ENCODE data around the gene SVOP. TPM values are rescaled to one million over a fixed set of nuclear protein-coding genes. Genes with fewer than 3 reads are reported as not detected.

The SVOP gene
- total and polyA plus RNA-seq, 2 experiments from 2014 or later, result 0.10 TPM; not detected in 1

- H3K36me3 Mint-ChIP-seq (ENCODE audit: low read depth), result no peaks in the 10 kb centered on the region
- no peaks in the 10 kb centered on the region for H3F3A ChIP-seq (replicated peaks; ENCODE audit: low read depth)
- no peak overlapping the region for H3K4me3 Mint-ChIP-seq
- no peaks in the 10 kb centered on the region for H4K20me1 ChIP-seq (replicated peaks; ENCODE audit: insufficient read depth)
- H3K4me2 ChIP-seq, result no peak overlapping the region
- TF ChIP-seq JUNB (IDR thresholded peaks at IDR 0.05; ENCODE audit: unreplicated experiment) (no peak), STAT1 (IDR thresholded peaks at IDR 0.05; ENCODE audit: unreplicated experiment) (no peak), ZNF331 (CRISPR knock-in tag; IDR thresholded peaks at IDR 0.05; ENCODE audit: low read depth) (no peak), EZH2phosphoT487 (IDR thresholded peaks at IDR 0.05; ENCODE audit: unreplicated experiment) (no peak), POLR2AphosphoS5 (IDR thresholded peaks at IDR 0.05; ENCODE audit: low read depth) (no peak)
- TF ChIP-seq, protein P1, sequence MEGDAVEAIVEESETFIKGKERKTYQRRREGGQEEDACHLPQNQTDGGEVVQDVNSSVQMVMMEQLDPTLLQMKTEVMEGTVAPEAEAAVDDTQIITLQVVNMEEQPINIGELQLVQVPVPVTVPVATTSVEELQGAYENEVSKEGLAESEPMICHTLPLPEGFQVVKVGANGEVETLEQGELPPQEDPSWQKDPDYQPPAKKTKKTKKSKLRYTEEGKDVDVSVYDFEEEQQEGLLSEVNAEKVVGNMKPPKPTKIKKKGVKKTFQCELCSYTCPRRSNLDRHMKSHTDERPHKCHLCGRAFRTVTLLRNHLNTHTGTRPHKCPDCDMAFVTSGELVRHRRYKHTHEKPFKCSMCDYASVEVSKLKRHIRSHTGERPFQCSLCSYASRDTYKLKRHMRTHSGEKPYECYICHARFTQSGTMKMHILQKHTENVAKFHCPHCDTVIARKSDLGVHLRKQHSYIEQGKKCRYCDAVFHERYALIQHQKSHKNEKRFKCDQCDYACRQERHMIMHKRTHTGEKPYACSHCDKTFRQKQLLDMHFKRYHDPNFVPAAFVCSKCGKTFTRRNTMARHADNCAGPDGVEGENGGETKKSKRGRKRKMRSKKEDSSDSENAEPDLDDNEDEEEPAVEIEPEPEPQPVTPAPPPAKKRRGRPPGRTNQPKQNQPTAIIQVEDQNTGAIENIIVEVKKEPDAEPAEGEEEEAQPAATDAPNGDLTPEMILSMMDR (conservative IDR thresholded peaks at IDR 0.05; ENCODE audit: low read depth in 2 of 2), result no peak
- TF ChIP-seq, protein P2, sequence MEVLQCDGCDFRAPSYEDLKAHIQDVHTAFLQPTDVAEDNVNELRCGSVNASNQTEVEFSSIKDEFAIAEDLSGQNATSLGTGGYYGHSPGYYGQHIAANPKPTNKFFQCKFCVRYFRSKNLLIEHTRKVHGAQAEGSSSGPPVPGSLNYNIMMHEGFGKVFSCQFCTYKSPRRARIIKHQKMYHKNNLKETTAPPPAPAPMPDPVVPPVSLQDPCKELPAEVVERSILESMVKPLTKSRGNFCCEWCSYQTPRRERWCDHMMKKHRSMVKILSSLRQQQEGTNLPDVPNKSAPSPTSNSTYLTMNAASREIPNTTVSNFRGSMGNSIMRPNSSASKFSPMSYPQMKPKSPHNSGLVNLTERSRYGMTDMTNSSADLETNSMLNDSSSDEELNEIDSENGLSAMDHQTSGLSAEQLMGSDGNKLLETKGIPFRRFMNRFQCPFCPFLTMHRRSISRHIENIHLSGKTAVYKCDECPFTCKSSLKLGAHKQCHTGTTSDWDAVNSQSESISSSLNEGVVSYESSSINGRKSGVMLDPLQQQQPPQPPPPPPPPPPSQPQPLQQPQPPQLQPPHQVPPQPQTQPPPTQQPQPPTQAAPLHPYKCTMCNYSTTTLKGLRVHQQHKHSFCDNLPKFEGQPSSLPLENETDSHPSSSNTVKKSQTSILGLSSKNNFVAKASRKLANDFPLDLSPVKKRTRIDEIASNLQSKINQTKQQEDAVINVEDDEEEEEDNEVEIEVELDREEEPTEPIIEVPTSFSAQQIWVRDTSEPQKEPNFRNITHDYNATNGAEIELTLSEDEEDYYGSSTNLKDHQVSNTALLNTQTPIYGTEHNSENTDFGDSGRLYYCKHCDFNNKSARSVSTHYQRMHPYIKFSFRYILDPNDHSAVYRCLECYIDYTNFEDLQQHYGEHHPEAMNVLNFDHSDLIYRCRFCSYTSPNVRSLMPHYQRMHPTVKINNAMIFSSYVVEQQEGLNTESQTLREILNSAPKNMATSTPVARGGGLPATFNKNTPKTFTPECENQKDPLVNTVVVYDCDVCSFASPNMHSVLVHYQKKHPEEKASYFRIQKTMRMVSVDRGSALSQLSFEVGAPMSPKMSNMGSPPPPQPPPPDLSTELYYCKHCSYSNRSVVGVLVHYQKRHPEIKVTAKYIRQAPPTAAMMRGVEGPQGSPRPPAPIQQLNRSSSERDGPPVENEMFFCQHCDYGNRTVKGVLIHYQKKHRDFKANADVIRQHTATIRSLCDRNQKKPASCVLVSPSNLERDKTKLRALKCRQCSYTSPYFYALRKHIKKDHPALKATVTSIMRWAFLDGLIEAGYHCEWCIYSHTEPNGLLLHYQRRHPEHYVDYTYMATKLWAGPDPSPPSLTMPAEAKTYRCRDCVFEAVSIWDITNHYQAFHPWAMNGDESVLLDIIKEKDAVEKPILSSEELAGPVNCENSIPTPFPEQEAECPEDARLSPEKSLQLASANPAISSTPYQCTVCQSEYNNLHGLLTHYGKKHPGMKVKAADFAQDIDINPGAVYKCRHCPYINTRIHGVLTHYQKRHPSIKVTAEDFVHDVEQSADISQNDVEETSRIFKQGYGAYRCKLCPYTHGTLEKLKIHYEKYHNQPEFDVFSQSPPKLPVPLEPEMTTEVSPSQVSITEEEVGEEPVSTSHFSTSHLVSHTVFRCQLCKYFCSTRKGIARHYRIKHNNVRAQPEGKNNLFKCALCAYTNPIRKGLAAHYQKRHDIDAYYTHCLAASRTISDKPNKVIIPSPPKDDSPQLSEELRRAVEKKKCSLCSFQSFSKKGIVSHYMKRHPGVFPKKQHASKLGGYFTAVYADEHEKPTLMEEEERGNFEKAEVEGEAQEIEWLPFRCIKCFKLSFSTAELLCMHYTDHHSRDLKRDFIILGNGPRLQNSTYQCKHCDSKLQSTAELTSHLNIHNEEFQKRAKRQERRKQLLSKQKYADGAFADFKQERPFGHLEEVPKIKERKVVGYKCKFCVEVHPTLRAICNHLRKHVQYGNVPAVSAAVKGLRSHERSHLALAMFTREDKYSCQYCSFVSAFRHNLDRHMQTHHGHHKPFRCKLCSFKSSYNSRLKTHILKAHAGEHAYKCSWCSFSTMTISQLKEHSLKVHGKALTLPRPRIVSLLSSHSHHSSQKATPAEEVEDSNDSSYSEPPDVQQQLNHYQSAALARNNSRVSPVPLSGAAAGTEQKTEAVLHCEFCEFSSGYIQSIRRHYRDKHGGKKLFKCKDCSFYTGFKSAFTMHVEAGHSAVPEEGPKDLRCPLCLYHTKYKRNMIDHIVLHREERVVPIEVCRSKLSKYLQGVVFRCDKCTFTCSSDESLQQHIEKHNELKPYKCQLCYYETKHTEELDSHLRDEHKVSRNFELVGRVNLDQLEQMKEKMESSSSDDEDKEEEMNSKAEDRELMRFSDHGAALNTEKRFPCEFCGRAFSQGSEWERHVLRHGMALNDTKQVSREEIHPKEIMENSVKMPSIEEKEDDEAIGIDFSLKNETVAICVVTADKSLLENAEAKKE (CRISPR knock-in tag; IDR thresholded peaks at IDR 0.05), result no peak
- TF ChIP-seq, protein P3, sequence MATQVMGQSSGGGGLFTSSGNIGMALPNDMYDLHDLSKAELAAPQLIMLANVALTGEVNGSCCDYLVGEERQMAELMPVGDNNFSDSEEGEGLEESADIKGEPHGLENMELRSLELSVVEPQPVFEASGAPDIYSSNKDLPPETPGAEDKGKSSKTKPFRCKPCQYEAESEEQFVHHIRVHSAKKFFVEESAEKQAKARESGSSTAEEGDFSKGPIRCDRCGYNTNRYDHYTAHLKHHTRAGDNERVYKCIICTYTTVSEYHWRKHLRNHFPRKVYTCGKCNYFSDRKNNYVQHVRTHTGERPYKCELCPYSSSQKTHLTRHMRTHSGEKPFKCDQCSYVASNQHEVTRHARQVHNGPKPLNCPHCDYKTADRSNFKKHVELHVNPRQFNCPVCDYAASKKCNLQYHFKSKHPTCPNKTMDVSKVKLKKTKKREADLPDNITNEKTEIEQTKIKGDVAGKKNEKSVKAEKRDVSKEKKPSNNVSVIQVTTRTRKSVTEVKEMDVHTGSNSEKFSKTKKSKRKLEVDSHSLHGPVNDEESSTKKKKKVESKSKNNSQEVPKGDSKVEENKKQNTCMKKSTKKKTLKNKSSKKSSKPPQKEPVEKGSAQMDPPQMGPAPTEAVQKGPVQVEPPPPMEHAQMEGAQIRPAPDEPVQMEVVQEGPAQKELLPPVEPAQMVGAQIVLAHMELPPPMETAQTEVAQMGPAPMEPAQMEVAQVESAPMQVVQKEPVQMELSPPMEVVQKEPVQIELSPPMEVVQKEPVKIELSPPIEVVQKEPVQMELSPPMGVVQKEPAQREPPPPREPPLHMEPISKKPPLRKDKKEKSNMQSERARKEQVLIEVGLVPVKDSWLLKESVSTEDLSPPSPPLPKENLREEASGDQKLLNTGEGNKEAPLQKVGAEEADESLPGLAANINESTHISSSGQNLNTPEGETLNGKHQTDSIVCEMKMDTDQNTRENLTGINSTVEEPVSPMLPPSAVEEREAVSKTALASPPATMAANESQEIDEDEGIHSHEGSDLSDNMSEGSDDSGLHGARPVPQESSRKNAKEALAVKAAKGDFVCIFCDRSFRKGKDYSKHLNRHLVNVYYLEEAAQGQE (IDR thresholded peaks at IDR 0.05; ENCODE audit: unreplicated experiment), result no peak
- TF ChIP-seq, protein P4, sequence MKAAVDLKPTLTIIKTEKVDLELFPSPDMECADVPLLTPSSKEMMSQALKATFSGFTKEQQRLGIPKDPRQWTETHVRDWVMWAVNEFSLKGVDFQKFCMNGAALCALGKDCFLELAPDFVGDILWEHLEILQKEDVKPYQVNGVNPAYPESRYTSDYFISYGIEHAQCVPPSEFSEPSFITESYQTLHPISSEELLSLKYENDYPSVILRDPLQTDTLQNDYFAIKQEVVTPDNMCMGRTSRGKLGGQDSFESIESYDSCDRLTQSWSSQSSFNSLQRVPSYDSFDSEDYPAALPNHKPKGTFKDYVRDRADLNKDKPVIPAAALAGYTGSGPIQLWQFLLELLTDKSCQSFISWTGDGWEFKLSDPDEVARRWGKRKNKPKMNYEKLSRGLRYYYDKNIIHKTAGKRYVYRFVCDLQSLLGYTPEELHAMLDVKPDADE (IDR thresholded peaks at IDR 0.05), result no peak
- H2AFZ ChIP-seq, result no peak overlapping the region
- H3K27me3 Mint-ChIP-seq (ENCODE audit: insufficient read depth, low read depth, poor library complexity), result peaks cover 8% of the 10 kb centered on the region
- no peaks in the 10 kb centered on the region for H3K9me3 Mint-ChIP-seq
- H3K4me3 ChIP-seq, result no peak overlapping the region
- no peak for DNase-seq (ENCODE audit: low spot score)
- H3K36me3 ChIP-seq (ENCODE audit: insufficient read depth), result no peaks in the 10 kb centered on the region
- H3K9me2 ChIP-seq (ENCODE audit: insufficient read depth), result peaks cover 5% of the 10 kb centered on the region; the same call in 1 of the 2 replicates
- H3K4me1 ChIP-seq (ENCODE audit: insufficient read depth), result no peaks in the 10 kb centered on the region
- no peak for ATAC-seq
- no peaks in the 10 kb centered on the region for H3K27me3 ChIP-seq (ENCODE audit: insufficient read depth)
- H3K4me1 Mint-ChIP-seq, result peaks cover 6% of the 10 kb centered on the region; the same call in 1 of the 3 replicates
- H3K27ac ChIP-seq (ENCODE audit: low read depth), result no peak overlapping the region
- no peak overlapping the region for H3K27ac Mint-ChIP-seq
- H3K79me2 ChIP-seq (replicated peaks; ENCODE audit: insufficient read depth), result no peaks in the 10 kb centered on the region
Measured at GRCh38 chr12:108910336-108910735, 110.5 kb downstream of the SVOP start.

Data from GM23338 (cell line).